WTC11 (cell line): ENCODE data around the gene FEM1C. TPM values are rescaled to one million over a fixed set of nuclear protein-coding genes. Genes with fewer than 3 reads are reported as not detected.
A peak's percentile ranks its signal among the peaks of the same experiment; 100 is the strongest.

ENCODE experiments used
- ATAC-seq: fragments of 200-7000 bp; cut with Tn5 transposase; 2 replicates; pipeline ENCODE4 v1.10.0; 2021; ENCODE audit warnings: mild to moderate bottlenecking, moderate library complexity
- CTCF ChIA-PET: fragments of 300-600 bp; sonication (Branson Sonifier 250); formaldehyde crosslinking; loops from one replicate; lab custom pipeline; 2021; ENCODE audit warnings: antibody characterized with exemption; lab: Charles Lee
- POLR2A ChIA-PET: fragments of 350-600 bp; sonication (Branson Sonifier 250); formaldehyde crosslinking; loops from one replicate; lab custom pipeline; 2021; ENCODE audit warnings: antibody characterized with exemption; lab: Charles Lee
- DNase-seq: peaks from one replicate; pipeline ENCODE4 v3.0.0; 2021; ENCODE audit warnings: low spot score
- H3K27ac Mint-ChIP-seq: 2 replicates; pipeline ENCODE4 v1.8.0; 2021; ENCODE audit warnings: mixed read lengths
- H3K27me3 Mint-ChIP-seq: 2 replicates; pipeline ENCODE4 v1.8.0; 2021; ENCODE audit warnings: low read depth, mild to moderate bottlenecking, moderate library complexity, mixed read lengths
- H3K36me3 Mint-ChIP-seq: 2 replicates; pipeline ENCODE4 v1.8.0; 2021; ENCODE audit warnings: mixed read lengths
- H3K4me1 Mint-ChIP-seq: 2 replicates; pipeline ENCODE4 v1.8.0; 2022; ENCODE audit warnings: mixed read lengths
- H3K4me3 Mint-ChIP-seq: 2 replicates; pipeline ENCODE4 v1.8.0; 2021; ENCODE audit warnings: mild to moderate bottlenecking, moderate library complexity, mixed read lengths
- H3K9me3 Mint-ChIP-seq: 2 replicates; pipeline ENCODE4 v1.8.0; 2021; ENCODE audit warnings: mixed read lengths
- E2F5 ChIP-seq: sonication (generic); formaldehyde crosslinking; IDR thresholded peaks from 2 replicates; pipeline ENCODE4 v1.8.1; 2022; ENCODE audit warnings: mild to moderate bottlenecking, moderate library complexity, missing genetic modification reagents
- ESRRA ChIP-seq: sonication (generic); formaldehyde crosslinking; IDR thresholded peaks from 2 replicates; pipeline ENCODE4 v1.8.1; 2022; ENCODE audit warnings: mild to moderate bottlenecking, missing genetic modification reagents, borderline replicate concordance
- FOXP1 ChIP-seq: sonication (generic); formaldehyde crosslinking; IDR thresholded peaks from 2 replicates; pipeline ENCODE4 v1.8.0; 2022; ENCODE audit warnings: missing genetic modification reagents, mild to moderate bottlenecking, moderate library complexity, borderline replicate concordance
- HMGA2 ChIP-seq: fragments of 250-450 bp; sonication (Bioruptor Pico); IDR thresholded peaks from 2 replicates; pipeline ENCODE4 v1.4.0; 2021; ENCODE audit warnings: mild to moderate bottlenecking, moderate library complexity
- PREB ChIP-seq: sonication (generic); formaldehyde crosslinking; IDR thresholded peaks from 2 replicates; pipeline ENCODE4 v1.8.1; 2022; ENCODE audit warnings: mild to moderate bottlenecking, missing genetic modification reagents, moderate library complexity, borderline replicate concordance
- RELA ChIP-seq: sonication (generic); formaldehyde crosslinking; IDR thresholded peaks from 2 replicates; pipeline ENCODE4 v1.8.1; 2022; ENCODE audit warnings: missing genetic modification reagents, mild to moderate bottlenecking, borderline replicate concordance
- SOX15 ChIP-seq: fragments of 250-450 bp; sonication (Bioruptor Pico); IDR thresholded peaks from 2 replicates; pipeline ENCODE4 v1.9.0; 2021; ENCODE audit warnings: mild to moderate bottlenecking
- STAT6 ChIP-seq: sonication (generic); formaldehyde crosslinking; conservative IDR thresholded peaks from 2 replicates; pipeline ENCODE4 v1.8.1; 2023; ENCODE audit warnings: mild to moderate bottlenecking, low read depth, missing genetic modification reagents, moderate library complexity
- ZBTB43 ChIP-seq: sonication (generic); formaldehyde crosslinking; IDR thresholded peaks from 2 replicates; pipeline ENCODE4 v1.8.1; 2023; ENCODE audit warnings: mild to moderate bottlenecking, missing genetic modification reagents
- ZNF512 ChIP-seq: sonication (generic); formaldehyde crosslinking; IDR thresholded peaks from 2 replicates; pipeline ENCODE4 v1.8.1; 2022; ENCODE audit warnings: missing genetic modification reagents, borderline replicate concordance
- ZSCAN18 ChIP-seq: fragments of 250-450 bp; sonication (Bioruptor Pico); IDR thresholded peaks from 2 replicates; pipeline ENCODE4 v2.1.2; 2022; ENCODE audit warnings: mild to moderate bottlenecking, moderate library complexity
- total RNA-seq: library from RNA; stranded (reverse); gene quantifications from 3 replicates; pipeline ENCODE4 v1.2.3, GENCODE V29; 2021

FEM1C gene
- total RNA-seq, 1 experiment from 2014 or later, result 13.6 TPM

- no peak for TF ChIP-seq PREB (CRISPR knock-in tag)
- TF ChIP-seq ZSCAN18 (CRISPR knock-in tag), result no peak
- TF ChIP-seq ZNF512 (CRISPR knock-in tag), result no peak
Measured at GRCh38 chr5:115532517-115532916, 12.1 kb downstream of the FEM1C start (continued).

- DNase-seq (no peak), ATAC-seq (no peak)
- no peak for TF ChIP-seq FOXP1 (CRISPR knock-in tag)
- no peak for TF ChIP-seq ZBTB43 (CRISPR knock-in tag)
- TF ChIP-seq E2F5, result no peak
- TF ChIP-seq HMGA2 (CRISPR knock-in tag), result no peak
- no peak for TF ChIP-seq SOX15 (CRISPR knock-in tag)
- ChIA-PET CTCF (no interaction called here), POLR2A (interaction anchor here (0.6 kb wide), 1 partner anchor 77 kb away, joined by 3 read pairs; no protein-coding TSS in a partner anchor)
- Mint-ChIP-seq H3K4me1 (peaks cover 40% of the 10 kb centered on the region), H3K36me3 (peaks cover 18% of the 10 kb centered on the region), H3K27ac (peak overlapping the region; percentile 81; the same call in 1 of the 2 replicates), H3K9me3 (no peaks in the 10 kb centered on the region), H3K27me3 (no peaks in the 10 kb centered on the region), H3K4me3 (no peak overlapping the region)
Measured at GRCh38 chr5:115531787-115532367, 12.7 kb downstream of the FEM1C start.

- Mint-ChIP-seq H3K36me3 (peaks cover 15% of the 10 kb centered on the region), H3K9me3 (no peaks in the 10 kb centered on the region)
- POLR2A ChIA-PET, result no interaction called here
- TF ChIP-seq ESRRA (CRISPR knock-in tag), result no peak
- TF ChIP-seq RELA (CRISPR knock-in tag), result no peak
- no peak for TF ChIP-seq STAT6 (CRISPR knock-in tag)
- TF ChIP-seq, all 79 proteins: peak for 0
- Mint-ChIP-seq H3K27me3 (no peaks in the 10 kb centered on the region), H3K27ac (0 out of 2 replicates have a peak overlapping the region, but pooled peaks have one; percentile 81), H3K4me3 (no peak overlapping the region), H3K4me1 (peaks cover 36% of the 10 kb centered on the region)
- CTCF ChIA-PET, result no interaction called here
- DNase-seq (no peak), ATAC-seq (no peak)
Measured at GRCh38 chr5:115531380-115531779, 13.2 kb downstream of the FEM1C start.
